Measurements from ENCODE around the gene RBM43. TPM values are rescaled to one million over a fixed set of nuclear protein-coding genes. Genes with fewer than 3 reads are reported as not detected.

The RBM43 gene
- total RNA-seq, 1 experiment from 2014 or later, result 3.7 TPM

DNA sequence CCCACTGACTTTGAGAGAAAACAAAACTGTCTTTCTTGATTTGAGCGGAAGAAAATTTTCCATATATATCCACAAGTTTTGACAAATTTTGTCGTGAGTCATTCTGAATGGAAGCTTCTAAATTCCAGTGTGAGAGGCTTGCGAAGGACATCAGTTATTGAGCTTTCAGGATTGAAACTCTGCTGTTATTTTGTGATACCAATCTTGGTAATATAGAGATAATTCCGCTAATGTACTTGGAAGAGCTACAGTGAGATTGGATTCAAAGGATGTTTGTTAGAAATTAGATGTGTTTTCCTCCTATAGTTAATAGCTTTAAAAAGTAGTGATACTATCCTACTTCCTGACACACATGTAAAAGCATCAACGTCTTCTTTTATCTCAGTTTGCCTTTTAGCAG lies 61.4 kb downstream of the RBM43 start:
- BruUV-seq (replicated peaks), result no TSS peak
- Histone ChIP-seq H3K4me1 (ENCODE audit: control insufficient read depth, insufficient read depth, low read length) (no peaks in the 10 kb centered on the region), H3K27ac (ENCODE audit: low read length) (no peak overlapping the region), H3K27me3 (ENCODE audit: control insufficient read depth, insufficient read depth, low read length) (no peaks in the 10 kb centered on the region), H3K4me3 (ENCODE audit: low read depth in 2 of 2, low read length in 2 of 2) (no peak overlapping the region), H3K9me3 (ENCODE audit: control insufficient read depth, insufficient read depth, low read depth, low read length) (no peaks in the 10 kb centered on the region), H3K36me3 (ENCODE audit: control insufficient read depth, insufficient read depth, low read length) (no peaks in the 10 kb centered on the region; the same call in 1 of the 2 replicates)
- POLR2A ChIA-PET, result no interaction called here
- in situ Hi-C loops (cut with HindIII; ENCODE audit: low pct_unique_long_range_greater_than_20kb, low sequenced_read_pairs), result no loop called here
- ATAC-seq, result no peak
- CTCF ChIA-PET, result no interaction called here
- no peak for TF ChIP-seq SIN3A (IDR thresholded peaks at IDR 0.05; ENCODE audit: borderline replicate concordance, insufficient read depth, low read depth, low read length)
- no peak for TF ChIP-seq POLR2AphosphoS5 (IDR thresholded peaks at IDR 0.05; ENCODE audit: low read depth, low read length)
- DNase-seq (ENCODE audit: low read depth, low spot score), result no peak
- intact Hi-C loops (cut with micrococcal nuclease; ENCODE audit: unreplicated experiment), result no loop called here

DNA sequence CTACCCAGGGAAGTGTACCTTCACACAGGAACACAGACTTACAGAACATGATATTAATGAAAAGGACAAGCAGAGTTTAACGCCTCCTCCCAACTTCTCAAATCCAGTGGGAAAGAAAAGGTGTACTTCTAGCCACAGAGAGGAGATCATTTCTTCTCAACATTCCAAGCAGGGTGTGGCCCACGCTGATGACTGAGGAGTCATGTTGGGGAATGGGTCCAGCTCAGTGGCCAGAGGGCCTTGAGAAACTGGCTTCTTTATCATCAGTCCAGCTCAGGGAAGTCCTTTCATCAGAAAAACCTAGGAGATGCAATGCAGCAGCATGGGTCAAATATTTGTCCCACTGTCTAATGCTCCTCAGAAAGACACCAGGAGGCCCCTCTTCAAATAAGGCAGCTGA lies 63.0 kb downstream of the RBM43 start:
- Histone ChIP-seq H3K27me3 (ENCODE audit: control insufficient read depth, insufficient read depth, low read length) (no peaks in the 10 kb centered on the region), H3K9me3 (ENCODE audit: control insufficient read depth, insufficient read depth, low read depth, low read length) (no peaks in the 10 kb centered on the region), H3K27ac (ENCODE audit: low read length) (no peak overlapping the region), H3K4me1 (ENCODE audit: control insufficient read depth, insufficient read depth, low read length) (no peaks in the 10 kb centered on the region), H3K36me3 (ENCODE audit: control insufficient read depth, insufficient read depth, low read length) (no peaks in the 10 kb centered on the region), H3K4me3 (ENCODE audit: low read depth in 2 of 2, low read length in 2 of 2) (no peak overlapping the region)
- TF ChIP-seq POLR2AphosphoS5 (IDR thresholded peaks at IDR 0.05; ENCODE audit: low read depth, low read length) (no peak), SIN3A (IDR thresholded peaks at IDR 0.05; ENCODE audit: borderline replicate concordance, insufficient read depth, low read depth, low read length) (no peak), TCF7L2 (IDR thresholded peaks at IDR 0.05; ENCODE audit: low read depth, low read length) (no peak)
- TF ChIP-seq, protein P1, sequence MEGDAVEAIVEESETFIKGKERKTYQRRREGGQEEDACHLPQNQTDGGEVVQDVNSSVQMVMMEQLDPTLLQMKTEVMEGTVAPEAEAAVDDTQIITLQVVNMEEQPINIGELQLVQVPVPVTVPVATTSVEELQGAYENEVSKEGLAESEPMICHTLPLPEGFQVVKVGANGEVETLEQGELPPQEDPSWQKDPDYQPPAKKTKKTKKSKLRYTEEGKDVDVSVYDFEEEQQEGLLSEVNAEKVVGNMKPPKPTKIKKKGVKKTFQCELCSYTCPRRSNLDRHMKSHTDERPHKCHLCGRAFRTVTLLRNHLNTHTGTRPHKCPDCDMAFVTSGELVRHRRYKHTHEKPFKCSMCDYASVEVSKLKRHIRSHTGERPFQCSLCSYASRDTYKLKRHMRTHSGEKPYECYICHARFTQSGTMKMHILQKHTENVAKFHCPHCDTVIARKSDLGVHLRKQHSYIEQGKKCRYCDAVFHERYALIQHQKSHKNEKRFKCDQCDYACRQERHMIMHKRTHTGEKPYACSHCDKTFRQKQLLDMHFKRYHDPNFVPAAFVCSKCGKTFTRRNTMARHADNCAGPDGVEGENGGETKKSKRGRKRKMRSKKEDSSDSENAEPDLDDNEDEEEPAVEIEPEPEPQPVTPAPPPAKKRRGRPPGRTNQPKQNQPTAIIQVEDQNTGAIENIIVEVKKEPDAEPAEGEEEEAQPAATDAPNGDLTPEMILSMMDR (IDR thresholded peaks at IDR 0.05), result no peak
- TF ChIP-seq, protein P2, sequence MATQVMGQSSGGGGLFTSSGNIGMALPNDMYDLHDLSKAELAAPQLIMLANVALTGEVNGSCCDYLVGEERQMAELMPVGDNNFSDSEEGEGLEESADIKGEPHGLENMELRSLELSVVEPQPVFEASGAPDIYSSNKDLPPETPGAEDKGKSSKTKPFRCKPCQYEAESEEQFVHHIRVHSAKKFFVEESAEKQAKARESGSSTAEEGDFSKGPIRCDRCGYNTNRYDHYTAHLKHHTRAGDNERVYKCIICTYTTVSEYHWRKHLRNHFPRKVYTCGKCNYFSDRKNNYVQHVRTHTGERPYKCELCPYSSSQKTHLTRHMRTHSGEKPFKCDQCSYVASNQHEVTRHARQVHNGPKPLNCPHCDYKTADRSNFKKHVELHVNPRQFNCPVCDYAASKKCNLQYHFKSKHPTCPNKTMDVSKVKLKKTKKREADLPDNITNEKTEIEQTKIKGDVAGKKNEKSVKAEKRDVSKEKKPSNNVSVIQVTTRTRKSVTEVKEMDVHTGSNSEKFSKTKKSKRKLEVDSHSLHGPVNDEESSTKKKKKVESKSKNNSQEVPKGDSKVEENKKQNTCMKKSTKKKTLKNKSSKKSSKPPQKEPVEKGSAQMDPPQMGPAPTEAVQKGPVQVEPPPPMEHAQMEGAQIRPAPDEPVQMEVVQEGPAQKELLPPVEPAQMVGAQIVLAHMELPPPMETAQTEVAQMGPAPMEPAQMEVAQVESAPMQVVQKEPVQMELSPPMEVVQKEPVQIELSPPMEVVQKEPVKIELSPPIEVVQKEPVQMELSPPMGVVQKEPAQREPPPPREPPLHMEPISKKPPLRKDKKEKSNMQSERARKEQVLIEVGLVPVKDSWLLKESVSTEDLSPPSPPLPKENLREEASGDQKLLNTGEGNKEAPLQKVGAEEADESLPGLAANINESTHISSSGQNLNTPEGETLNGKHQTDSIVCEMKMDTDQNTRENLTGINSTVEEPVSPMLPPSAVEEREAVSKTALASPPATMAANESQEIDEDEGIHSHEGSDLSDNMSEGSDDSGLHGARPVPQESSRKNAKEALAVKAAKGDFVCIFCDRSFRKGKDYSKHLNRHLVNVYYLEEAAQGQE (IDR thresholded peaks at IDR 0.05; ENCODE audit: insufficient read depth in 1 of 2, low read depth in 2 of 2, low read length in 1 of 2), result no peak
- ChIA-PET POLR2A (no interaction called here), CTCF (no interaction called here)
- intact Hi-C loops (cut with micrococcal nuclease; ENCODE audit: unreplicated experiment), result no loop called here
- in situ Hi-C loops (cut with HindIII; ENCODE audit: low pct_unique_long_range_greater_than_20kb, low sequenced_read_pairs), result no loop called here
- DNase-seq (ENCODE audit: low read depth, low spot score) (no peak), ATAC-seq (no peak)
- BruUV-seq (replicated peaks), result no TSS peak

Other genes starting within 250 kb of the RBM43 start
- gene NMI, start 27.8 kb upstream of the RBM43 start, total RNA-seq (2021; ENCODE audit: unreplicated experiment), result 24.5 TPM
- not detected for gene TNFAIP6, start 95.7 kb upstream of the RBM43 start, total RNA-seq (2021; ENCODE audit: unreplicated experiment)
- 57.7 TPM for gene RIF1, start 148.0 kb upstream of the RBM43 start, total RNA-seq (2021; ENCODE audit: unreplicated experiment)